CD4-positive, alpha-beta memory T cell (primary cell): ENCODE data around the gene ITGBL1. TPM values are rescaled to one million over a fixed set of nuclear protein-coding genes. Genes with fewer than 3 reads are reported as not detected.

Source experiments
- CTCF ChIA-PET: fragments of 350-600 bp; sonication (Branson Sonifier 250); formaldehyde crosslinking; loops from one replicate; lab custom pipeline; 2021; ENCODE audit warnings: inconsistent platforms; ENCODE audit not compliant: partially characterized antibody; lab: Charles Lee
- POLR2A ChIA-PET: fragments of 350-600 bp; sonication (Branson Sonifier 250); formaldehyde crosslinking; loops from one replicate; lab custom pipeline; 2021; ENCODE audit not compliant: partially characterized antibody; lab: Charles Lee
- DNase-seq, 5 donors: peaks; one replicate each; pipeline versions ENCODE4 v3.0.0 to v3.0.0-alpha.2; 2020 to 2022; ENCODE audit warnings: mixed read lengths in 1 of 5
- H3K27ac ChIP-seq: one replicate; pipeline ENCODE4 v1.7.0; 2013; ENCODE audit warnings: low read depth, low read length
- H3K27me3 ChIP-seq: 2 replicates; pipeline ENCODE4 v1.7.0; 2013; ENCODE audit warnings: mild to moderate bottlenecking, low read length, moderate library complexity; ENCODE audit not compliant: insufficient read depth
- H3K36me3 ChIP-seq: 2 replicates; pipeline ENCODE4 v1.7.0; 2013; ENCODE audit warnings: mild to moderate bottlenecking, low read length, moderate library complexity; ENCODE audit not compliant: insufficient read depth
- H3K4me1 ChIP-seq: 2 replicates; pipeline ENCODE4 v1.7.0; 2013; ENCODE audit warnings: mild to moderate bottlenecking, low read length, moderate library complexity; ENCODE audit not compliant: insufficient read depth
- H3K4me3 ChIP-seq, 2 donors: one replicate each; pipeline ENCODE4 v1.7.0; 2013; ENCODE audit warnings: low read length in 2 of 2, mild to moderate bottlenecking in 1 of 2
- H3K9me3 ChIP-seq, 2 donors: one replicate each; pipeline ENCODE4 v1.7.0; 2013; ENCODE audit warnings: low read length in 2 of 2, control low read depth in 1 of 2; ENCODE audit not compliant: control insufficient read depth in 1 of 2
- H3K27ac Mint-ChIP-seq, 7 donors: one replicate each; pipeline ENCODE4 v1.8.0; 2020 to 2021; ENCODE audit warnings: mixed read lengths in 7 of 7, mild to moderate bottlenecking in 6 of 7, inconsistent platforms in 3 of 7, moderate library complexity in 3 of 7
- H3K27me3 Mint-ChIP-seq, 2 donors: one replicate each; pipeline ENCODE4 v1.8.0; 2020 to 2021; ENCODE audit warnings: mixed read lengths in 2 of 2
- H3K36me3 Mint-ChIP-seq, 2 donors: one replicate each; pipeline ENCODE4 v1.8.0; 2020 to 2021; ENCODE audit warnings: mixed read lengths in 2 of 2, inconsistent platforms in 1 of 2, mild to moderate bottlenecking in 1 of 2
- H3K4me1 Mint-ChIP-seq, 4 donors: one replicate each; pipeline ENCODE4 v1.8.0; 2020 to 2021; ENCODE audit warnings: mixed read lengths in 4 of 4, mild to moderate bottlenecking in 1 of 4
- H3K4me3 Mint-ChIP-seq, 8 donors: one replicate each; pipeline ENCODE4 v1.8.0; 2020 to 2021; ENCODE audit warnings: mixed read lengths in 8 of 8, mild to moderate bottlenecking in 7 of 8, moderate library complexity in 6 of 8, inconsistent platforms in 3 of 8
- H3K9me3 Mint-ChIP-seq, 8 donors: one replicate each; pipeline ENCODE4 v1.8.0; 2020 to 2021; ENCODE audit warnings: mixed read lengths in 8 of 8, mild to moderate bottlenecking in 5 of 8, inconsistent platforms in 3 of 8, moderate library complexity in 1 of 8
- intact Hi-C: fragments of 100-400 bp; cut with micrococcal nuclease; formaldehyde crosslinking; loops from one replicate; pipeline ENCODE4 v1.15.1; 2023
- polyA plus RNA-seq, 2 donors: library from polyadenylated mRNA; unstranded; fragments of 300-500 nt; fragmentation: Illumina TruSeq; gene quantifications; one replicate each; pipeline ENCODE4 v1.2.3, GENCODE V29; 2021
- total RNA-seq, 2 experiments: library from RNA; stranded (reverse); gene quantifications; one replicate each; pipeline ENCODE4 v1.2.3, GENCODE V29; 2021

Gene ITGBL1
- total and polyA plus RNA-seq, 4 experiments from 2014 or later: not detected

DNA sequence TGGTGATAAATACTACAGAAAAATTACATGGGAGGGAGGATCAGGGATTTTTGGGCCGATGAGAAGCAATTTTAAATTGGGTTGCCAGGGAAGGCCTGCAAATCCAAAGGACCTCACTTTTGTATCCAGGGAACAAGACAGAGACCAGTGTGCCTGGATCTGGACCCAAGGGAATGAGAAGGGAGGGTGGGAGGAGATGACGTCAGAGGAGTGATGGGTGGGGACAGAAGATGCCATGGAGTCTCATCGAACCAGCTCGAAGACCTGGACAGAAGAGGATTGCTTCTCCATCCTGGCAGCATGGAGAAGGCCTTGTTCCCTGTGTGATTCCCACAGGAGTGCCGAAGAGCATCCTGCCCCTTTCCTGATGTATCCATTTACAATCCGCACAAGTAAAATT lies 68.9 kb downstream of the ITGBL1 start:
- Histone ChIP-seq H3K36me3 (no peaks in the 10 kb centered on the region), H3K27ac (no peak overlapping the region), H3K4me1 (peaks cover 24% of the 10 kb centered on the region), H3K9me3 (no peaks in the 10 kb centered on the region), H3K27me3 (no peaks in the 10 kb centered on the region), H3K4me3 (no peak overlapping the region)
- H3K27me3 Mint-ChIP-seq: no peaks in the 10 kb centered on the region
- CTCF ChIA-PET: interaction anchor here (1.5 kb wide), 1 partner anchor 236 kb away, joined by 4 read pairs; no protein-coding TSS in a partner anchor
- no peaks in the 10 kb centered on the region for H3K9me3 Mint-ChIP-seq
- peak overlapping the region in 5 of 8 donors; percentile 43 to 87 (median 63) for H3K4me3 Mint-ChIP-seq
- intact Hi-C loops: loop anchor here (5.0 kb wide), 1 partner anchor 106 kb away; no protein-coding TSS in a partner anchor
- POLR2A ChIA-PET: interaction anchor here (0.9 kb wide), 1 partner anchor 873 kb away, joined by 4 read pairs; no protein-coding TSS in a partner anchor
- peaks cover 24 to 35% (median 29%) of the 10 kb centered on the region in 4 donors for H3K4me1 Mint-ChIP-seq
- peak overlapping the region in 6 of 7 donors; percentile 45 to 95 (median 79) for H3K27ac Mint-ChIP-seq
- H3K36me3 Mint-ChIP-seq: no peaks in the 10 kb centered on the region
- DNase-seq: no peak

- POLR2A ChIA-PET: no interaction called here
- Mint-ChIP-seq H3K9me3 (no peaks in the 10 kb centered on the region), H3K27me3 (no peaks in the 10 kb centered on the region), H3K36me3 (no peaks in the 10 kb centered on the region), H3K4me1 (peaks cover 24 to 35% (median 29%) of the 10 kb centered on the region in 4 donors), H3K4me3 (no peak overlapping the region), H3K27ac (peak overlapping the region in 1 of 7 donors; percentile 17)
- H3K27me3 ChIP-seq: no peaks in the 10 kb centered on the region
- H3K36me3 ChIP-seq: no peaks in the 10 kb centered on the region
- peaks cover 24% of the 10 kb centered on the region for H3K4me1 ChIP-seq
- CTCF ChIA-PET: no interaction called here
- no peaks in the 10 kb centered on the region for H3K9me3 ChIP-seq
- intact Hi-C loops: loop anchor here (5.0 kb wide), 1 partner anchor 105 kb away; no protein-coding TSS in a partner anchor
- H3K4me3 ChIP-seq: no peak overlapping the region
- DNase-seq: no peak
- H3K27ac ChIP-seq: no peak overlapping the region
These were observed 70.1 kb downstream of the ITGBL1 start for GRCh38 chr13:101522607-101523006.

DNA sequence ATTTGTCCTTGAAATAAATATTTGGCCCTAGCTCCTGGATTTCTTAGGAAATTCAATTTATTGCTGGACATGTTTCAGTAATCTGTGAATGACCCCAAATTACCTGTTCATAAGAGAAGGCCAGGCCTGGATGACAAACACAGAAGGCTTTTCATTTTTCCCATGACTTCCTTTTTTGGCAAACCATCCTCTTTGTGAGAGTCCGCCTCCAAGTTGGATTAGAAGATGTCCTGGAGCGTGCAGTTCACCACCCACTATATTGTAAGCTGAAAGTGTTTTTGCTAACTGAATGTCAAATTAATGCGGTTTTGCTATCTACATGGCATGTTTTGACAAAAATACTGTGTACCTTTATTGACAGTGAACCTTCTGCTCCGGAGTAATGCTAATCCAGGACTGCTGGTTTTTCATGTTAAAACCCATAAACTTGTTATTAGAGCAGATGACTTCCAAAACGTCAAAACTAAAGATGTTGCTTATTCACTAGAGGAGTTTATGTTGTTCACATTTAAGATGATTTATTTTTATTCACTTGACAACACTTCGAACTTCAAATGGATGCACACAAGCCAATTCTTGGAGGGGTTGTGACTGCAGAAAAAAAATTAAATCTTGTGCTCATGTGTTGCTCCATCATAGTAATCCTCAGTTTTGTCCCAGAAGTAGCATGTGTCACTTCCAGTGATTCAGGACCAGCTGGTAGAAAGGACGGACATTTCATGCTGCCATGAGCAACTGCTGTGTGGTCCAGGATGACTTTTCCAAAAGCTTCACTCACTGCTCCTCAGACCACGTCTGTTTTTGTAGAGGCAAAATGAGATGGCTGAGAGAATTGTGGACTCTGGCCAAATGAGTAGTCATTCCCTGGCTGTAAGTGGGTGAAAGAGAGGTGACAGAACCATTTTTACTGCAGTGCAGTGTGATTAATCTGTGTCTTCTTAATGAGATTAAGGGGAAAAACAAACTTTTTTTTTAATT lies 71.0 kb downstream of the ITGBL1 start:
- intact Hi-C loops: loop anchor here (5.0 kb wide), 1 partner anchor 104 kb away; no protein-coding TSS in a partner anchor
- Mint-ChIP-seq H3K9me3 (no peaks in the 10 kb centered on the region), H3K4me3 (no peak overlapping the region), H3K27ac (no peak overlapping the region), H3K27me3 (no peaks in the 10 kb centered on the region), H3K36me3 (no peaks in the 10 kb centered on the region), H3K4me1 (peaks cover 24 to 35% (median 29%) of the 10 kb centered on the region in 4 donors)
- Histone ChIP-seq H3K4me3 (no peak overlapping the region), H3K9me3 (no peaks in the 10 kb centered on the region), H3K27ac (no peak overlapping the region), H3K36me3 (no peaks in the 10 kb centered on the region), H3K27me3 (no peaks in the 10 kb centered on the region), H3K4me1 (peaks cover 24% of the 10 kb centered on the region)
- DNase-seq: no peak
- CTCF ChIA-PET: no interaction called here
- POLR2A ChIA-PET: no interaction called here

GRCh38 chr13:101527130-101527529 lies 74.7 kb downstream of the ITGBL1 start:
- H3K36me3 Mint-ChIP-seq: no peaks in the 10 kb centered on the region
- peaks cover 2 to 9% of the 10 kb centered on the region in 2 donors for H3K27me3 Mint-ChIP-seq
- DNase-seq: no peak
- H3K4me1 Mint-ChIP-seq: peaks cover 5 to 8% (median 7%) of the 10 kb centered on the region in 4 donors
- no peak overlapping the region for H3K27ac Mint-ChIP-seq
- POLR2A ChIA-PET: no interaction called here
- Histone ChIP-seq H3K36me3 (no peaks in the 10 kb centered on the region), H3K27ac (no peak overlapping the region), H3K4me3 (no peak overlapping the region), H3K4me1 (no peaks in the 10 kb centered on the region), H3K27me3 (no peaks in the 10 kb centered on the region), H3K9me3 (no peaks in the 10 kb centered on the region)
- H3K9me3 Mint-ChIP-seq: peaks cover 0 to 3% (median 0%) of the 10 kb centered on the region in 8 donors
- H3K4me3 Mint-ChIP-seq: no peak overlapping the region
- CTCF ChIA-PET: no interaction called here
- intact Hi-C loops: no loop called here

DNA sequence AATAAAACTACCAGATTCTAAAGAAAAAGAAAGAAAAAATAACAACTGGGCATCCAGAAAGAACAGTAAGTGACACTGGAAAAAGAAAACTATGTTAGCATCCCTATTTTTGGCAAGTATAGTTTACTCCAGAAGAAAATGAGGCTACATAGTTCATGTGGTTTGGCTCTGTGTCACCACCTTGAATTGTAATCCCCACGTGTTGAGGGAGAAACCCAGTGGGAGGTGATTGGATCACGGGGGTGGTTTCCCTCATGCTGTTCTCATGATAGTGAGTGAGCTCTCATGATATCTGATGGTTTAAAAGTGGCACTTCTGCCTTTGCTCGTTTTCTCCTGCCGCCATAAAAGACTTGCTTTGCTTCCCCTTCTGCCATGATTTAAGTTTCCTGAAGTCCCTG lies 76.9 kb downstream of the ITGBL1 start:
- ChIA-PET CTCF (no interaction called here), POLR2A (no interaction called here)
- Histone ChIP-seq H3K36me3 (no peaks in the 10 kb centered on the region), H3K27ac (no peak overlapping the region), H3K9me3 (no peaks in the 10 kb centered on the region), H3K27me3 (no peaks in the 10 kb centered on the region), H3K4me3 (no peak overlapping the region), H3K4me1 (no peaks in the 10 kb centered on the region)
- Mint-ChIP-seq H3K36me3 (no peaks in the 10 kb centered on the region), H3K4me3 (no peak overlapping the region), H3K9me3 (peaks cover 0 to 3% (median 0%) of the 10 kb centered on the region in 8 donors), H3K27me3 (peaks cover 2 to 11% of the 10 kb centered on the region in 2 donors), H3K27ac (no peak overlapping the region), H3K4me1 (peaks cover 0 to 6% (median 1%) of the 10 kb centered on the region in 4 donors)
- intact Hi-C loops: no loop called here
- peak in 2 of 5 donors; percentile 1 to 42 for DNase-seq

- H3K36me3 Mint-ChIP-seq: no peaks in the 10 kb centered on the region
- ChIA-PET CTCF (no interaction called here), POLR2A (no interaction called here)
- peaks cover 2 to 11% of the 10 kb centered on the region in 2 donors for H3K27me3 Mint-ChIP-seq
- intact Hi-C loops: no loop called here
- peaks cover 0 to 3% (median 0%) of the 10 kb centered on the region in 8 donors for H3K9me3 Mint-ChIP-seq
- no peak overlapping the region for H3K4me3 Mint-ChIP-seq
- no peaks in the 10 kb centered on the region for H3K27me3 ChIP-seq
- H3K27ac Mint-ChIP-seq: no peak overlapping the region
- no peaks in the 10 kb centered on the region for H3K4me1 ChIP-seq
- no peak overlapping the region for H3K27ac ChIP-seq
- DNase-seq: no peak
- no peaks in the 10 kb centered on the region for H3K9me3 ChIP-seq
- no peak overlapping the region for H3K4me3 ChIP-seq
- H3K36me3 ChIP-seq: no peaks in the 10 kb centered on the region
- peaks cover 0 to 6% (median 1%) of the 10 kb centered on the region in 4 donors for H3K4me1 Mint-ChIP-seq
These were observed 77.8 kb downstream of the ITGBL1 start for GRCh38 chr13:101530293-101530692.

GRCh38 chr13:101535192-101535746 lies 82.8 kb downstream of the ITGBL1 start:
- Mint-ChIP-seq H3K27ac (no peak overlapping the region), H3K4me1 (no peaks in the 10 kb centered on the region), H3K4me3 (no peak overlapping the region), H3K27me3 (peaks cover 0 to 4% of the 10 kb centered on the region in 2 donors), H3K9me3 (peaks cover 0 to 3% (median 0%) of the 10 kb centered on the region in 8 donors), H3K36me3 (no peaks in the 10 kb centered on the region)
- ChIA-PET CTCF (no interaction called here), POLR2A (no interaction called here)
- H3K27me3 ChIP-seq: no peaks in the 10 kb centered on the region
- H3K9me3 ChIP-seq: no peaks in the 10 kb centered on the region
- intact Hi-C loops: no loop called here
- no peak for DNase-seq
- H3K4me1 ChIP-seq: no peaks in the 10 kb centered on the region
- H3K4me3 ChIP-seq: no peak overlapping the region
- H3K27ac ChIP-seq: no peak overlapping the region
- no peaks in the 10 kb centered on the region for H3K36me3 ChIP-seq
